Astrocyte (in vitro differentiated cells and primary cell): Measurements from ENCODE around the gene LOC128125822.

ENCODE experiments used
- DNase-seq: peaks from one replicate; pipeline ENCODE4 v3.0.0-alpha.2; 2010; ENCODE audit warnings: low read depth
- FAIRE-seq: peaks from 2 replicates; lab custom pipeline; 2011; peaks lifted over from hg19 to GRCh38; lab: Jason Lieb, UNC
- H2AFZ ChIP-seq: 2 replicates; pipeline ENCODE4 v1.6.0; 2012; ENCODE audit warnings: low read depth, low read length, inconsistent platforms
- H3K27ac ChIP-seq: 2 replicates; pipeline ENCODE4 v1.5.1; 2011; ENCODE audit warnings: low read depth, low read length, inconsistent platforms
- H3K27me3 ChIP-seq: 2 replicates; pipeline ENCODE4 v1.6.0; 2011; ENCODE audit warnings: low read length, inconsistent platforms; ENCODE audit not compliant: insufficient read depth
- H3K36me3 ChIP-seq: 2 replicates; pipeline ENCODE4 v1.5.1; 2011; ENCODE audit warnings: low read length, inconsistent platforms; ENCODE audit not compliant: insufficient read depth
- H3K4me1 ChIP-seq: 2 replicates; pipeline ENCODE4 v1.5.1; 2011; ENCODE audit warnings: low read length, inconsistent platforms; ENCODE audit not compliant: insufficient read depth
- H3K4me2 ChIP-seq: 2 replicates; pipeline ENCODE4 v1.6.0; 2012; ENCODE audit warnings: low read length, inconsistent platforms
- H3K4me3 ChIP-seq: 2 replicates; pipeline ENCODE4 v1.5.1; 2011; ENCODE audit warnings: low read depth, mild to moderate bottlenecking, low read length, inconsistent platforms; ENCODE audit not compliant: insufficient read depth
- H3K79me2 ChIP-seq: 2 replicates; pipeline ENCODE4 v1.6.0; 2012; ENCODE audit warnings: mild to moderate bottlenecking, low read length, inconsistent platforms; ENCODE audit not compliant: insufficient read depth
- H3K9ac ChIP-seq: 2 replicates; pipeline ENCODE4 v1.6.0; 2012; ENCODE audit warnings: mild to moderate bottlenecking, low read length, inconsistent platforms
- H3K9me3 ChIP-seq: 2 replicates; pipeline ENCODE4 v1.5.1; 2012; ENCODE audit warnings: low read depth, mild to moderate bottlenecking, low read length, inconsistent platforms; ENCODE audit not compliant: insufficient read depth
- H4K20me1 ChIP-seq: 2 replicates; pipeline ENCODE4 v1.6.0; 2012; ENCODE audit warnings: low read length, inconsistent platforms; ENCODE audit not compliant: insufficient read depth
- H3K27ac Mint-ChIP-seq: one replicate; pipeline ENCODE4 v1.8.0; 2021; ENCODE audit warnings: mild to moderate bottlenecking, mixed read lengths; ENCODE audit not compliant: unreplicated experiment
- H3K27me3 Mint-ChIP-seq: one replicate; pipeline ENCODE4 v1.8.0; 2021; ENCODE audit warnings: low read depth, mixed read lengths; ENCODE audit not compliant: unreplicated experiment
- H3K36me3 Mint-ChIP-seq: one replicate; pipeline ENCODE4 v1.8.0; 2021; ENCODE audit warnings: low read depth, mixed read lengths; ENCODE audit not compliant: unreplicated experiment
- H3K4me1 Mint-ChIP-seq: one replicate; pipeline ENCODE4 v1.8.0; 2021; ENCODE audit warnings: low read depth, mixed read lengths; ENCODE audit not compliant: unreplicated experiment
- H3K4me3 Mint-ChIP-seq: one replicate; pipeline ENCODE4 v1.8.0; 2021; ENCODE audit warnings: mild to moderate bottlenecking, moderate library complexity, mixed read lengths; ENCODE audit not compliant: unreplicated experiment
- H3K9me3 Mint-ChIP-seq: one replicate; pipeline ENCODE4 v1.8.0; 2021; ENCODE audit warnings: mild to moderate bottlenecking, mixed read lengths; ENCODE audit not compliant: unreplicated experiment
- EZH2 ChIP-seq: IDR thresholded peaks from 2 replicates; pipeline ENCODE4 v1.6.1; 2012; ENCODE audit warnings: mild to moderate bottlenecking, low read length, inconsistent platforms; ENCODE audit not compliant: insufficient read depth
- TF ChIP-seq, protein P1 (sequence below): IDR thresholded peaks from 2 replicates; pipeline ENCODE4 v1.5.1; 2011; ENCODE audit warnings: low read depth, mild to moderate bottlenecking, inconsistent platforms, low read length, moderate library complexity; ENCODE audit not compliant: insufficient read depth

LOC128125822 gene

GRCh38 chr6:63530991-63531390, 41.3 kb upstream of the LOC128125822 start:
- Mint-ChIP-seq H3K27me3 (no peaks in the 10 kb centered on the region), H3K4me3 (no peak overlapping the region), H3K4me1 (peaks cover 20% of the 10 kb centered on the region), H3K36me3 (no peaks in the 10 kb centered on the region), H3K9me3 (no peaks in the 10 kb centered on the region), H3K27ac (no peak overlapping the region)
- H3K4me2 ChIP-seq: no peak overlapping the region
- DNase-seq (no peak), FAIRE-seq (no peak)
- no peaks in the 10 kb centered on the region for H3K9me3 ChIP-seq
- H3K36me3 ChIP-seq: no peaks in the 10 kb centered on the region
- H3K27ac ChIP-seq: no peak overlapping the region
- H3K27me3 ChIP-seq: no peaks in the 10 kb centered on the region
- H3K4me3 ChIP-seq: no peak overlapping the region
- H3K4me1 ChIP-seq: peaks cover 9% of the 10 kb centered on the region
- H4K20me1 ChIP-seq: no peaks in the 10 kb centered on the region
- H3K79me2 ChIP-seq: no peaks in the 10 kb centered on the region
- H2AFZ ChIP-seq: no peak overlapping the region
- no peak overlapping the region for H3K9ac ChIP-seq
- TF ChIP-seq, protein P1, sequence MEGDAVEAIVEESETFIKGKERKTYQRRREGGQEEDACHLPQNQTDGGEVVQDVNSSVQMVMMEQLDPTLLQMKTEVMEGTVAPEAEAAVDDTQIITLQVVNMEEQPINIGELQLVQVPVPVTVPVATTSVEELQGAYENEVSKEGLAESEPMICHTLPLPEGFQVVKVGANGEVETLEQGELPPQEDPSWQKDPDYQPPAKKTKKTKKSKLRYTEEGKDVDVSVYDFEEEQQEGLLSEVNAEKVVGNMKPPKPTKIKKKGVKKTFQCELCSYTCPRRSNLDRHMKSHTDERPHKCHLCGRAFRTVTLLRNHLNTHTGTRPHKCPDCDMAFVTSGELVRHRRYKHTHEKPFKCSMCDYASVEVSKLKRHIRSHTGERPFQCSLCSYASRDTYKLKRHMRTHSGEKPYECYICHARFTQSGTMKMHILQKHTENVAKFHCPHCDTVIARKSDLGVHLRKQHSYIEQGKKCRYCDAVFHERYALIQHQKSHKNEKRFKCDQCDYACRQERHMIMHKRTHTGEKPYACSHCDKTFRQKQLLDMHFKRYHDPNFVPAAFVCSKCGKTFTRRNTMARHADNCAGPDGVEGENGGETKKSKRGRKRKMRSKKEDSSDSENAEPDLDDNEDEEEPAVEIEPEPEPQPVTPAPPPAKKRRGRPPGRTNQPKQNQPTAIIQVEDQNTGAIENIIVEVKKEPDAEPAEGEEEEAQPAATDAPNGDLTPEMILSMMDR: no peak
- no peak for TF ChIP-seq EZH2

- H3K4me1 ChIP-seq: peaks cover 1% of the 10 kb centered on the region
- no peak overlapping the region for H2AFZ ChIP-seq
- FAIRE-seq (no peak), DNase-seq (no peak)
- no peak overlapping the region for H3K4me2 ChIP-seq
- no peak overlapping the region for H3K9ac ChIP-seq
- no peaks in the 10 kb centered on the region for H4K20me1 ChIP-seq
- Mint-ChIP-seq H3K27ac (no peak overlapping the region), H3K36me3 (no peaks in the 10 kb centered on the region), H3K27me3 (no peaks in the 10 kb centered on the region), H3K9me3 (no peaks in the 10 kb centered on the region), H3K4me1 (peaks cover 9% of the 10 kb centered on the region), H3K4me3 (no peak overlapping the region)
- H3K79me2 ChIP-seq: no peaks in the 10 kb centered on the region
- H3K9me3 ChIP-seq: no peaks in the 10 kb centered on the region
- no peaks in the 10 kb centered on the region for H3K36me3 ChIP-seq
- H3K4me3 ChIP-seq: no peak overlapping the region
- TF ChIP-seq EZH2: no peak
- TF ChIP-seq, protein P1: no peak
- no peaks in the 10 kb centered on the region for H3K27me3 ChIP-seq
- no peak overlapping the region for H3K27ac ChIP-seq
Measured at GRCh38 chr6:63533026-63533425, 39.3 kb upstream of the LOC128125822 start.

DNA sequence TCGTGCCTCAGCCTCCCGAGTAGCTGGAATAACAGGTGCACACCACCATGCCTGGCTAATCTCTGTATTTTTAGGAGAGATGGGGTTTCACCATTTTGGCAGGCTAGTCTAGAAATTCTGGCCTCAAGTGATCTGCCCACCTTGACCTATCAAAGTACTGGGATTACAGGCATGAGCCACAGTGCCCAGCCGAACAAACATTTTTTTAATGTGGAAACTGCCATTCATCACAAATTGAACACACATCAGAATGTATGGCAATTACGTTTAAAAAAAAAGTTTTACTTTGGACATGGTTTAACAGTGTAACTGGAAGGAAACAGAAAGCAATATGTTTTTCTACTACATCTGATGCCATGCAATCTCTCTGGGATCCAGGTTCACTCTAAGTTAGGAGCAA, 38.3 kb upstream of the LOC128125822 start:
- Mint-ChIP-seq H3K4me3 (no peak overlapping the region), H3K27me3 (no peaks in the 10 kb centered on the region), H3K4me1 (peaks cover 4% of the 10 kb centered on the region), H3K9me3 (no peaks in the 10 kb centered on the region), H3K36me3 (no peaks in the 10 kb centered on the region), H3K27ac (no peak overlapping the region)
- Histone ChIP-seq H3K4me1 (no peaks in the 10 kb centered on the region), H3K4me3 (no peak overlapping the region), H4K20me1 (no peaks in the 10 kb centered on the region), H3K4me2 (no peak overlapping the region), H3K9ac (no peak overlapping the region), H2AFZ (no peak overlapping the region), H3K27ac (no peak overlapping the region), H3K27me3 (no peaks in the 10 kb centered on the region), H3K79me2 (no peaks in the 10 kb centered on the region), H3K36me3 (no peaks in the 10 kb centered on the region), H3K9me3 (no peaks in the 10 kb centered on the region)
- no peak for FAIRE-seq
- TF ChIP-seq, protein P1: no peak
- TF ChIP-seq EZH2: no peak
- no peak for DNase-seq
